COLO668 (cell line): ENCODE measurements around the gene SMIM24.
"Not testable (repeated sequence)": the region's sequence is repeated elsewhere in the genome, so short reads cannot be mapped to it uniquely, and the experiment has no call there.

Experiments
- DNase-seq: peaks from one replicate; lab custom pipeline; 2025; ENCODE audit not compliant: unreplicated experiment; lab: John Stamatoyannopoulos, UW

The SMIM24 gene

DNA sequence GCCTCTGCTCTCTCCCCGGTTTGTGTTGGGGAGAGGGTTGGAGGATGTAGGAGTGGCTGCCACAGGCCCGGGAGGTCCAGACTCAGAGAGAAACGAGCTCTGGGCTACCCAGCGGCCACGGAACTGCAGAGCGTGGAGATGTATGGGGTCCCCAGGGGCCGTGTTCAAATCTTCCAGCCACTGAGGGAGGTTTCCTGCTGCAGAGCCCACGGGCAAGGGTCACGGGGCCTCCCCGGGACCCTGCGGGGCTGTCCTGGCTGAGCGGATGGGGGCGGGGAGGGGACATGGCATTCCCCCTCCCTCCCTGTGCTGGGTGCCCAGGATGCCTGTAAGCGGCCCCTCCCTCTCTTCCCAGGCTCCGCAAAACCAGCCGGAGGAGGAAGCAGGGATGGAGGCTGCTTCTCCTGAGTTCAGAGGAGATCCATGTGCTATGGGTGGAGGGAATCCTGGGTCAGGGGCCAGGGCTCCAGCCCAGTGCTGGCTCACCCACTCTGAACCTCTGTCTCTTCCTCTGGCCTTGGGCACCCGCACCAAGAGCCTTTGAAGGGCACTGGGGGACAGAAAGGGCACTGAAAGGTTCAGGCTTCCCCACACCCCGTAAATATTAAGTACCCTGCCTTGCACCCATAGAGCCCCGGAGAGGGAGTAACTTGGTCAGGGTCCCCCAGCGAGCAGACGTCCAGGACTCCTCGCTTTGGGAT lies 22.6 kb downstream of the SMIM24 start:
- DNase-seq: no peak

DNA sequence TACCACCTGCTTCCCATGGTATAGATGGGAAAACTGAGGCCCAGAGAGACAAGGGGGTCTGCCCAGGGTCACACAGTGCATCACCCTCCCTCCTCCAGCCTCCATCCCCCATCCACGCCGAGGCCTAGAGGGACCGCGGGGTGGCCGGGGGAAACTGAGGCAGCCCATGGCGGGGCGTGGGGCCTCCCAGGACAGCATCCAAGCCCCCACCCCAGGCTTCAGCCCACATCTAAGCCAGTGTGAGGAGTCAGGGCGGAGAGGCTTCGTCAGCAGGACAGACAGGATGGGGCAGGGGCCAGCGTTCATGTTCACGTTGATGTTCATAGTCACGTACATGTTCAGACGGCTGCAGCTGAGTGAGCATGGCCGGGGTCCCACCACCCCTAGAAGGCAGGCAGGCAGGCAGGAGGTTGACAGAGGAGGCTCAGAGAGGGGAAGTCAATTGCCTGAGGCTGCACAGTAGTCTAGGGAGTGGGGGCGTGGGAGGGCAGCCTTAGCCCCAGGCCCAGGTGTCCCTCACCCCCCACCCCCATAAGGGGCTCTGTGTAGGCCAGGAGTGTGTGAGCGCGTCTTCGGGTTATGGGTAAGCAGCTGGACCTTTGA lies 23.3 kb downstream of the SMIM24 start:
- DNase-seq: no peak

DNA sequence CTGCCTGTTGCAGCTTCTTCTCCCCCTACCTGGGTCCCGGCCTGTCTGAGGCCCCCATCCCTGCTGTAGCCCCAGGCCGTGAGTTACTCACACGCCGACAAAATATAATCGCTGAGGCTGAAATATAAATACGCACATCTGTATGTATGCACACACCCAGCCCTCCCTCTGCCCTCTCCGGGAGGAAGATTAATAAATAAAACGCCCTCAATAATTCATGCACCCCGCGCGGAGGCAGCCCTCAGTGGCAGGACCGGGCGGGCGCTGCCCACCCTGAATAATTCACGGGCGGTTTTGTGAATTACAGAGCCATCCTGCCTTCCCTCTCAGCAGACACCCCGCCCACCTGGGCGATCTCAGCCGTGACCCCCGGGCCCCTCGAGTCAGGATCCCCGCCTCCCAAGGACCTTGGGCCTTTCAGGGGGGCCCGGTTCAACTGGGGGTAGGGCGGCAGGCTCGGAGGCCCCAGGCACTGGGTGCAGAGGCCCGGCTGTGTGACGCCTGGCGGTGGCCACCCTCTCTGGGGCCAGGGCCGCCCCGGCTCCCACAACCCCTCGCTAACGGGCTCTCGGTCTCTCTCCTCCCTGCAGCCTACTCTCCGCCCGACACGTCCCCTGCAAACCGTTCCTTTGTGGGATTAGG lies 24.2 kb downstream of the SMIM24 start:
- DNase-seq: no peak

GRCh38 chr19:3455393-3455955 lies 24.9 kb downstream of the SMIM24 start:
- DNase-seq: no peak

- no peak for DNase-seq
Observed at GRCh38 chr19:3454656-3455392, 25.5 kb downstream of the SMIM24 start.

DNA sequence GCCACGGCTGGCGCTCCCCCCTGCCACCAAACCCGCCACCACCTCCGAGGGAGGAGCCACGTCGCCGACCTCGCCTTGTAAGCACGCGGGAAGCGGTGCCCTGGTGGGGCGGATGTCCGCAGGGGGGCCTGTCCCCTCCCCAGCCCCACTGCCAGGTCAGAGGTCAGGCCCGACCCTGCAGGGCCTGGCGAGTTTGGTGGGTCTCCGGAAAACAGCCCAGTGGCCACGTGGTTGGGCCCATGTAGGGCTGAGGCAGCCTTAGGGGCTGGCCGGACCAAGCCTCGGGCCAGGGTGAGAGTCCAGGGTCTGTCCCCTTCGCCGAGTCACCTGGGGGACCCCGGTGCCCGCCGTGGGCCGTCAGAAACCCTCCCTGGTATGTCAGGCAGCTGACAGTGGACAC lies 26.5 kb downstream of the SMIM24 start:
- no peak for DNase-seq

- DNase-seq: not testable (repeated sequence)
Observed at GRCh38 chr19:3452942-3453214, 27.4 kb downstream of the SMIM24 start.

DNA sequence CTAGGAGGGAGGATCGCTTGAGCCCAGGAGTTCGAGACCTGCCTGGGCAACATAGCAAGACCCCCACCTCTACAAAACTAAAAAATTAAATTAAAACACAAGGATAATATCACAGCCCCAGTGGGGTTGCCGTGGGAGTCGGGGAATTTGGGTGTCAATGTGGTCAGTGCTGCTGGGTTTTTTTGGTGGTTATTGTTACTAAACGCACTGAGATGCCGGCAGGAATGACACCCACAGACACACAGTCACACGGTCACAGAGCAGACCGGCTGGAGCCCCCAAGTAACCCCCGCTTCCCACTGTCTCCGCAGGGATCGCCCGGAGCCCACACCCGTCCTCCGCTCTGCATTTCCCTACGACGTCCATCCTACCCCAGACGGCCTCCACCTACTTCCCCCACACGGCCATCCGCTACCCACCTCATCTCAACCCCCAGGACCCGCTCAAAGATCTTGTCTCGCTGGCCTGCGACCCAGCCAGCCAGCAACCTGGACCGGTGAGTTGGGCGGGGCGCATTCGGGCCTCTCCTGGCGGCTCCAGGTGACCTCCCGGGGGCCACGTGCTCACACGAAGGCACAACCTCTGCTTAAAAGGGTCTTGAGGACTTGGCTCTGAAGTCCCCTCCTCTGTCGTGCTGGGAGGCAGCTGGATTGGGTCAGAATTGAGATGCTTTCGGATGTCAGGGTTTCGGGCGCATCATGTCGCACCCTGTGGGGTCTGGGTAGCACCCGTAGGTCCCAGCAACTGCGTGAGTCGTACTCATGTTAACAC lies 28.0 kb downstream of the SMIM24 start:
- no peak for DNase-seq

DNA sequence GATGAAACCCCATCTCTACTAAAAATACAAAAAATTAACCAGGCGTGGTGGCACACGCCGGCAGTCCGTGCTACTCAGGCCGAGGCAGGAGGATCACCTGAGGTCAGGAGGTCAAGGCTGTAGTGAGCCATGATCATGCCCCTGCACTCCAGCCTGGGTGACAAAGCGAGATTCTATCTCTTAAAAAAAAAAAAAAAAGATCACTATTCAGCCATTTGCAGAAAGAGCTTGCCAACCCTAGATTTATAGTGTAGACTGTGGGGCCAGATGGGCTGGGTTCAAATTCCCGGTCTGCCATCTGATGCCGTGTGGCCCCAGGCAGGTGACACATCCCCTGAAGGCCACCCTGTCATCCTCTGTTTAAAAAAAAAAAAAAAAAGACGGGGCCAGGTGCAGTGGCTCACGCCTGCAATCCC lies 28.9 kb downstream of the SMIM24 start:
- DNase-seq: no peak

GRCh38 chr19:3450796-3451411 lies 29.4 kb downstream of the SMIM24 start:
- DNase-seq: no peak

DNA sequence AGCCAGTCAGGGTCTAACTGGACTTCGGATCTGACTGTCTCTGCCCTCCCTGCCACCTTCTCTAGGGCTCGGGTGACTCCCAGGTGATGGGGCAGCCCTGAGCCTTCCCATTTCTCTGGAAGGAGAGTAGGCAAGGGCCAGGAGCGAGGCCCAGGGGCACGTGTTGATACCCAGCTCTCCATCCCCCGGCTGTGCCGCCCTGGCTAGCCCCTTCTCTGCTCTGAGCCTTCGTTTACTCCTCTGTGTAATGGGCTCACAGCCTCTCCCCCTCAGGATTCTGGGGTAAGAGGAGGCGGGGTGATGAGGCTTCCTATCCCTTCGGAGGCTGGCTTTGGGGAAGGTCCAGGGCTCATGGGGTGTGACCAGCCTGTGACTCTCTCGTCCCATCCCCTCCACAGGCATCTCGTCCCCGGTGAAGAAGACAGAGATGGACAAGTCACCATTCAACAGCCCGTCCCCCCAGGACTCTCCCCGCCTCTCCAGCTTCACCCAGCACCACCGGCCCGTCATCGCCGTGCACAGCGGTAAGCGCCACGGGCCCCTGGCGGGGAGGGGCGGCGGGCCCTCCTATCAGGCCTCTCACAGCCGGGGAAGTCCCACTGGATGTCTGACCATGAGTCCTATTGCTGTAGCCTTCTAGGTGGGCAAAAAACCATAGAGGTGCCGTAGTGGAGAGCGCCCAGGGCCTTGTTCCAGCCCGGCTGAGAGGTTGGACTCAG lies 31.6 kb downstream of the SMIM24 start:
- no peak for DNase-seq

DNA sequence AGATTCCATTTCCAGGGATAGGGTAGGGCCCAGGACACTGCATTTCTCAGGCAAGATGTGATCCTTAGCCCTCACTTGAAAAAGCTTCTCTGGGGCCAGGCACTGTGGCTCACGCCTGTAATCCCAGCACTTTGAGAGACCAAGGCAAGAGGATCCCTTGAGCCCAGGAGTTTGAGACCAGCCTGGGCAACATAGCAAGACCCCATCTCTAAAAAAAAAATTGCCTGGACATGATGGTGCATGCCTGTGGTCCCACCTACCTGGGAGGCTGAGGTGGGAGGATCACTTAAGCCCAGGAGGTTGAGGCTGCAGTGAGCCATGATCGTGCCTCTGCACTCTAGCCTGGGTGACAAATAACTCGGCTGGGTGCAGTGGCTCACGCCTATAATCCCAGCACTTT lies 33.7 kb downstream of the SMIM24 start:
- not testable (repeated sequence) for DNase-seq

GRCh38 chr19:3444695-3445234 lies 35.6 kb downstream of the SMIM24 start:
- DNase-seq: no peak

DNA sequence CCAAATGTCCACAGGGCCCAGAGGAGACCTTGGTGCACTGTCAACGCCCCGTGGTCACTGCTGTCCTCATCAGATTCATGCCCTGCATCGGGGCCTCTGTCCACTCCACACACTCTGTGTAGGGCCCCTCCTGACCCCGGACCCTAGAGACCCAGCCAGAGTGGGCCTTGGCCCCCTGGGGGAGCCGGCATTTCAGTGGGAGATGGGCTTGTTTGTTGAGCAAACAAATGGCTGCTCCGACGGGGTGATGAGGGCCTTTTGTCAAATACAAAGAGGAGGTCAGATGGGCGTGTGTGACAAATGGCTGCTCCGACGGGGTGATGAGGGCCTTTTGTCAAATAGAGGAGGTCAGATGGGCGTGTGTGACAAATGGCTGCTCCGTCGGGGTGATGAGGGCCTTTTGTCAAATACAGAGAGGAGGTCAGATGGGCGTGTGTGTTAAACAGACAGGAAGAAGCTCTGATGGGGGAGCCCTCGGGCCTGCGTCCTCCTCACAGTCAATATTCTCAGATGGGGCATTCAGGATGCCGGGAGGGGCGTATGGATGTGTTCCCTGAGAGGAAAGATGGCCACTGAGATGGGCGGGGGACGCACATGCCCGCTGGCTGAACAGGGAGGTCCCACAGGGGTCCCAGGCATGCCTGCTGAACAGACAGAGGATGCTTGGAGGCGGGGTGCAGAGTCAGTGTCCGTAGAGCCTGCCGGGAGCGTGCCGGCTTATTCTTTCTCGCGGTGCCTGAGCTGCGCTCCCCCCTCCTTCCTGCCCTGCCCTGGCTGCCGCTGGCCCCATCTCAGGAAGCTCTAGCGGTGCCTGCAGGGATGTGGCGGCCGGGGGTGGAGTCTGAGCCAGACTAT lies 36.3 kb downstream of the SMIM24 start:
- no peak for DNase-seq

DNA sequence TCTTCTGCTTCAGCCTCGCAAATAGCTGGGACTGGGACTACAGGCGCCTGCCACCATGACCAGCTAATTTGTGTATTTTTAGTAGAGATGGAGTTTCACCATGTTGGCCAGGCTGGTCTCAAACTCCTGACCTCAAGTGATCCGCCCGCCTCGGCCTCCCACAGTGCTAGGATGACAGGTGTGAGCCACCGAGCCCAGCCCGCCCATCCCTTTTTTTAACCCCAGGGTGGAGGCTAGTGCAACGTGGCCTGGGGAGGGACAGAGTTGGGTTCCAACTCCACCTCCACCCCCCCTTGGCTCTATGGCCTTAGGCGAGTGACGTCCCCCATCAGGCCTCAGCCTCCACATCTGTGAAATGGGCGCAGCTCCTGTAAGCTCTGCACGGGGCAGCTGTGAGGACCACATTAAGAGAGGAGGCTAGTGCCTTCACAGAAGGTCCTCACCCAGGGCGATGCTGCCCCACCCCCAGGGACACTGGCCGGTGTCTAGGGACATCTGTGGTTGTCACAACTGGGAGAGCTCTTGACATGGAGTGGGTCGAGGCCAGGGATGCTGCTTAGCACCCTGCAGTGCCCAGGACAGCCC lies 37.7 kb downstream of the SMIM24 start:
- no peak for DNase-seq

DNA sequence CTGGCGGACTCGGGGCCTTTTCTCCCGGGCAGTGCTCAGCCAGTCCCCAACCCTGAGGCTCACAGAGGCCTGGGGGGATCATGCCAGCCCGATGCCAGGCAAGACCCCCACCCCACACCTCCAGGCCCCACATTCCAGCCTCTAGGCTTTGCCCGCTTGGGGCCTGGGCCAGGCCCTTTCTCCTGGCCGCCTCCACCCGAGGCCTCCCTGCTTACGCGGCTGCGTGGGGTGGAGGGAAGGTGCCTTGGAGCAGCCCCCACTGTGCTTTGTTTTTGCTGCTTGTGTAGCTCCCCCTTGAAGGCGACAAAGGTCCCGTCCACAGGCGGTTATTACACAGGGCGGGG lies 38.4 kb downstream of the SMIM24 start:
- no peak for DNase-seq

- no peak for DNase-seq
Observed at GRCh38 chr19:3441089-3441985, 39.0 kb downstream of the SMIM24 start.
